GM13976 (cell line): ENCODE data around the gene MUCL3.

Source experiments
- DNase-seq: peaks from one replicate; pipeline ENCODE4 v3.0.0; 2012; ENCODE audit warnings: low spot score
- in situ Hi-C: fragments of 300-500 bp; cut with MboI; formaldehyde crosslinking; loops from one replicate; pipeline ENCODE4 v1.12.0; 2022; ENCODE audit warnings: low sequenced_read_pairs, mixed read lengths, inconsistent platforms; ENCODE audit not compliant: unreplicated experiment
- TF ChIP-seq, protein P1 (sequence below): IDR thresholded peaks from 2 replicates; pipeline ENCODE4 v1.5.1; 2012; ENCODE audit warnings: borderline replicate concordance, mild to moderate bottlenecking; ENCODE audit not compliant: insufficient read depth; ENCODE audit errors: extremely low read depth, missing control alignments, control extremely low read depth

The MUCL3 gene

DNA sequence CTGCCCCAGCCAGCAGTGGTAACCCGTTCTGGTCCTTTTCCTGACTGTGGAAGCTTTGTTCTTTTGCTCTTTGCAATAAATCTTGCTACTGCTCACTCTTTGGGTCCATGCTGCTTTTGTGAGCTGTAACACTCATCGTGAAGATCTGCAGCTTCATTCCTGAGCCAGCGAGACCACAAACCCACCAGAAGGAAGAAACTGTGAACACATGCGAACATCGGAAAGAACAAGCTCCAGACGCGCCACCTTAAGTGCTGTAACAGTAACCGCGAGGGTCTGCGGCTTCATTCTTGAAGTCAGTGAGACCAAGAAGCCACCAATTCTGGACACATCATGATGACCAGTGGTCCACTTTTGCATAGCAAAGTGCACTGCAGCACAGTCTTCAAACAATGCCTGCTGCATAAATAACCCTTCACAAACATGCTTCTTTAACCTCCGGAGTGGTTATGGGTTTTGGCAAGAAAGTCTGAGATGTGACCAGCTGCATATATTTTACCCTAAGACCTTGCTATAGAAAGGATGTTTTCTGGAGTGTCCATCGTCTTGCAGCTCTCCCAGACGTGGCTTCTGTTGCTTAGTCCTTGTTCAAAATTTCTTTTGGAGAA lies 60.6 kb downstream of the MUCL3 start:
- TF ChIP-seq, protein P1, sequence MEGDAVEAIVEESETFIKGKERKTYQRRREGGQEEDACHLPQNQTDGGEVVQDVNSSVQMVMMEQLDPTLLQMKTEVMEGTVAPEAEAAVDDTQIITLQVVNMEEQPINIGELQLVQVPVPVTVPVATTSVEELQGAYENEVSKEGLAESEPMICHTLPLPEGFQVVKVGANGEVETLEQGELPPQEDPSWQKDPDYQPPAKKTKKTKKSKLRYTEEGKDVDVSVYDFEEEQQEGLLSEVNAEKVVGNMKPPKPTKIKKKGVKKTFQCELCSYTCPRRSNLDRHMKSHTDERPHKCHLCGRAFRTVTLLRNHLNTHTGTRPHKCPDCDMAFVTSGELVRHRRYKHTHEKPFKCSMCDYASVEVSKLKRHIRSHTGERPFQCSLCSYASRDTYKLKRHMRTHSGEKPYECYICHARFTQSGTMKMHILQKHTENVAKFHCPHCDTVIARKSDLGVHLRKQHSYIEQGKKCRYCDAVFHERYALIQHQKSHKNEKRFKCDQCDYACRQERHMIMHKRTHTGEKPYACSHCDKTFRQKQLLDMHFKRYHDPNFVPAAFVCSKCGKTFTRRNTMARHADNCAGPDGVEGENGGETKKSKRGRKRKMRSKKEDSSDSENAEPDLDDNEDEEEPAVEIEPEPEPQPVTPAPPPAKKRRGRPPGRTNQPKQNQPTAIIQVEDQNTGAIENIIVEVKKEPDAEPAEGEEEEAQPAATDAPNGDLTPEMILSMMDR = no peak
- no peak for DNase-seq
- in situ Hi-C loops = no loop called here

DNA sequence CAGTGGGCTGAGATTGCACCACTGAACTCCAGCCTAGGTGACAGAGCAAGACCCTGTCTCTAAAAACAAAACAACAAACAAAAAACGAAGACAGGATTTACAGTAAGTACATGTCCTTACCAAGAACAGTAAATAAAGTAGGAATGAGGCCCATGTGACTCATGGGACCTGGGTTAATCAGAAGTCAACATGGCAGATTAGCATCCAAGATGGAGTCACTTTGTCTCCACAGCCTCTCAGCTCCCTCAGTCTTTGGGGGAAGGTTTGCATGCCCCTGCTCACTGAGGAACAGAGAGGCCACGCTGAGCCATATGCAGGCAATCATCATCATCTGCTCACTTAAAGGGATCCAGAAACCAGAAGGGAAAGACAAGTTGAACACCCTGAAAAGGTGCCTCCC lies 61.7 kb downstream of the MUCL3 start:
- DNase-seq = no peak
- TF ChIP-seq, protein P1 = no peak
- in situ Hi-C loops = no loop called here
